Spleen (tissue), 11 donors: ENCODE measurements around the gene RAP2C. TPM values are rescaled to one million over a fixed set of nuclear protein-coding genes. Genes with fewer than 3 reads are reported as not detected.

Experiments used
- DNase-seq: peaks from one replicate; pipeline ENCODE4 v3.0.0-alpha.2; 2020
- H3K27ac ChIP-seq, 8 donors: fragments of 200-600 bp; sonication (generic) in 7 of 8; 1 replicate in 4 of 8; 2 replicates in 4 of 8; pipeline versions ENCODE4 v1.5.0 to v1.8.0; 2016 to 2021; ENCODE audit warnings: inconsistent platforms in 4 of 8, mild to moderate bottlenecking in 4 of 8, moderate library complexity in 1 of 8
- H3K27me3 ChIP-seq, 7 donors: fragments of 200-600 bp; sonication (generic) in 6 of 7; replicated peaks in 1 of 7; 1 replicate in 4 of 7; 2 replicates in 3 of 7; pipeline versions ENCODE4 v1.5.0 to v1.8.0; 2016 to 2021; ENCODE audit warnings: inconsistent platforms in 3 of 7, mild to moderate bottlenecking in 1 of 7
- H3K36me3 ChIP-seq, 6 donors: fragments of 200-600 bp; sonication (generic) in 5 of 6; 1 replicate in 4 of 6; 2 replicates in 2 of 6; pipeline versions ENCODE4 v1.5.0 to v1.8.0; 2016 to 2021; ENCODE audit warnings: inconsistent platforms in 2 of 6
- H3K4me1 ChIP-seq, 6 donors: fragments of 200-600 bp; sonication (generic) in 5 of 6; 1 replicate in 3 of 6; 2 replicates in 3 of 6; pipeline versions ENCODE4 v1.5.0 to v1.8.0; 2016 to 2021; ENCODE audit warnings: inconsistent platforms in 3 of 6
- H3K4me3 ChIP-seq, 8 donors: fragments of 200-600 bp; sonication (generic) in 7 of 8; 1 replicate in 4 of 8; 2 replicates in 4 of 8; pipeline versions ENCODE4 v1.5.0 to v1.8.0; 2016 to 2021; ENCODE audit warnings: inconsistent platforms in 4 of 8, mild to moderate bottlenecking in 4 of 8, moderate library complexity in 2 of 8
- H3K9me3 ChIP-seq, 8 donors: fragments of 200-600 bp; sonication (generic) in 7 of 8; 1 replicate in 4 of 8; 2 replicates in 4 of 8; pipeline versions ENCODE4 v1.5.0 to v1.8.0; 2016 to 2021; ENCODE audit warnings: inconsistent platforms in 4 of 8
- CTCF ChIP-seq, 11 experiments: fragments of 200-600 bp in 7 of 11; fragments of 450-650 bp in 4 of 11; sonication (generic) in 4 of 11; IDR thresholded peaks in 8 of 11; conservative IDR thresholded peaks in 3 of 11; 1 replicate in 7 of 11; 2 replicates in 4 of 11; pipeline versions ENCODE4 v1.4.0 to v1.8.0; 2016 to 2021; ENCODE audit warnings: antibody characterized with exemption in 11 of 11, inconsistent platforms in 4 of 11, mild to moderate bottlenecking in 1 of 11
- POLR2A ChIP-seq, 3 donors: fragments of 450-650 bp; IDR thresholded peaks; one replicate each; pipeline ENCODE4 v1.5.1; 2017; ENCODE audit warnings: antibody characterized with exemption in 3 of 3, mild to moderate bottlenecking in 1 of 3
- POLR2AphosphoS5 ChIP-seq, 3 donors: sonication (generic); formaldehyde crosslinking; IDR thresholded peaks; one replicate each; pipeline ENCODE4 v1.5.1; 2017; ENCODE audit warnings: antibody characterized with exemption in 3 of 3
- WGBS, 5 donors: extraction: QIAGEN DNeasy Blood & Tissue Kit in 3 of 5; methylation state at CpG; one replicate each; pipeline versions ENCODE4 v1.1.5 to v1.1.7; 2013 to 2018; 5-methylcytosine and 5-hydroxymethylcytosine counted together
- intact Hi-C: fragments of 100-400 bp; cut with DNase I; formaldehyde crosslinking; loops from one replicate; pipeline ENCODE4 v1.15.0; 2023; ENCODE audit warnings: low total_unique reads
- polyA plus RNA-seq, 3 donors: library from polyadenylated mRNA; stranded (reverse); fragments of 200-250 nt; gene quantifications; one replicate each; pipeline ENCODE4 v1.2.1, GENCODE V29; 2013
- total RNA-seq, 7 donors: library from RNA; depleted of rRNA in 3 of 7; stranded (reverse); fragments of >200 nt in 3 of 7; fragmentation: NEBNext Ultra II Directional in 4 of 7; extraction: Animal tissue kit (Norgen Biotek cat#: 25700) in 4 of 7; gene quantifications; one replicate each; pipeline versions ENCODE4 v1.1.0 to v1.2.1, GENCODE V29; 2016 to 2021
- donor health status: healthy with polysubstance abuse.
- donor health status: DM: no; HTN: no; CAD: no; lungs with moderate emphysema.
- donor health status: DM: no; HTN: no; CAD: no.
- donor health status: Bipolar disorder and iron deficiency.
- donor health status: healthy.
- donor health status: DM: no; HTN: no; CAD: no.
- donor health status: DM: yes; HTN: yes; CAD: no.

RAP2C gene
- total and polyA plus RNA-seq, 10 donors: 22.5 to 38.5 (median 28.9) TPM

DNA sequence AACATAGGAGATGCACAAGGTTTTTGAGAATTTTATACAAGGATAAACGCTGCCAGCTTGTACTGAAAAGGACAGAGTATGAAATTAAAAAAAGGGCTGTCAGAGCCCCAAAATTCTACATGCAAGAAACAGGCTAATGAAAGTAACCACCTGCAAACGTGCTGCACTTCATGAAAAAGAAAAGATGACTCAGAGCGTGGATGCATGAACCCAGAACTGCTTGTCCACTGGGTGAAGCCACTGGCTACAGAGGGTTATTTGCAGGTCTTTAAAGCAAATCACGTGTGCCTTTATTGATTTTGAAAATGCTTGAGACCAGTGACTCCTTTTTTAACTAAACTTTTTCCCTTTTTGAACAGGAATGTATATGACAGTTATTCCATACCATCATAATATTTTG lies 66.1 kb downstream of the RAP2C start:
- no peaks in the 10 kb centered on the region for H3K9me3 ChIP-seq
- DNase-seq: no peak
- intact Hi-C loops: no loop called here
- no peaks in the 10 kb centered on the region for H3K36me3 ChIP-seq
- no peaks in the 10 kb centered on the region for H3K4me1 ChIP-seq
- no peaks in the 10 kb centered on the region for H3K27me3 ChIP-seq
- TF ChIP-seq POLR2A (IDR thresholded peaks at IDR 0.05): no peak
- TF ChIP-seq POLR2AphosphoS5 (IDR thresholded peaks at IDR 0.05): no peak
- TF ChIP-seq CTCF (IDR thresholded peaks at IDR 0.05 in 8 of 11, conservative IDR thresholded peaks at IDR 0.05 in 3 of 11): no peak
- WGBS, 5 donors: 53 to 84% (median 70%) methylated on average over 4 of the region's 4 CpGs
- H3K4me3 ChIP-seq: no peak overlapping the region
- H3K27ac ChIP-seq: no peak overlapping the region

Other genes with a start within 250 kb of the RAP2C start
- 10 to 100 TPM; 13.4 to 21.0 (median 16.0) TPM for gene STK26, start 196.1 kb downstream of the RAP2C start, total RNA-seq
- gene STK26, start 196.1 kb downstream of the RAP2C start, polyA plus RNA-seq: 10 to 100 TPM; 18.6 to 24.4 (median 22.3) TPM
- gene FRMD7, start 91.4 kb downstream of the RAP2C start, total RNA-seq: under 1 TPM in 1 of 7 donors, not detected in 6; 0.46 TPM
- not detected for gene FRMD7, start 91.4 kb downstream of the RAP2C start, polyA plus RNA-seq